Aorta (tissue), 5 donors: ENCODE measurements around the gene MMP2. TPM values are rescaled to one million over a fixed set of nuclear protein-coding genes. Genes with fewer than 3 reads are reported as not detected.

Experiments
- ATAC-seq: fragments of 200-7000 bp; cut with Tn5 transposase; one replicate; pipeline ENCODE4 v1.9.1; 2022; ENCODE audit warnings: moderate library complexity; ENCODE audit not compliant: low FRiP score
- DNase-seq, 2 donors: peaks; one replicate each; pipeline ENCODE4 v3.0.0-alpha.2; 2020
- H3K27ac ChIP-seq, 2 donors: one replicate each; pipeline ENCODE4 v1.5.1; 2013; ENCODE audit warnings: low read length in 2 of 2, mild to moderate bottlenecking in 2 of 2, moderate library complexity in 2 of 2, control low read depth in 1 of 2, inconsistent platforms in 1 of 2, low read depth in 1 of 2
- H3K27me3 ChIP-seq, 2 donors: one replicate each; pipeline ENCODE4 v1.6.1; 2013; ENCODE audit warnings: control low read depth in 1 of 2, low read length in 1 of 2, mild to moderate bottlenecking in 1 of 2, moderate library complexity in 1 of 2; ENCODE audit not compliant: insufficient read depth in 2 of 2, control insufficient read depth in 1 of 2
- H3K36me3 ChIP-seq, 2 donors: one replicate each; pipeline ENCODE4 v1.6.1; 2013; ENCODE audit warnings: control low read depth in 1 of 2, low read length in 1 of 2, mild to moderate bottlenecking in 1 of 2; ENCODE audit not compliant: insufficient read depth in 2 of 2, control insufficient read depth in 1 of 2
- H3K4me1 ChIP-seq, 2 donors: one replicate each; pipeline ENCODE4 v1.6.1; 2013; ENCODE audit warnings: low read length in 2 of 2, control low read depth in 1 of 2, mild to moderate bottlenecking in 1 of 2, moderate library complexity in 1 of 2; ENCODE audit not compliant: insufficient read depth in 2 of 2, control insufficient read depth in 1 of 2
- H3K4me3 ChIP-seq, 2 donors: one replicate each; pipeline ENCODE4 v1.5.1; 2013; ENCODE audit warnings: low read length in 2 of 2, control low read depth in 1 of 2, mild to moderate bottlenecking in 1 of 2
- H3K9me3 ChIP-seq: one replicate; pipeline ENCODE4 v1.6.1; 2013; ENCODE audit warnings: mild to moderate bottlenecking, low read length; ENCODE audit not compliant: control insufficient read depth
- WGBS, 2 donors: extraction: QIAGEN DNeasy Blood & Tissue Kit; methylation state at CpG; one replicate each; pipeline ENCODE4 v1.1.7; 2013; 5-methylcytosine and 5-hydroxymethylcytosine counted together
- intact Hi-C, 2 donors: fragments of 100-400 bp; cut with DNase I; formaldehyde crosslinking; loops; one replicate each; pipeline versions ENCODE4 v1.14.2 to v1.15.0; 2022
- polyA plus RNA-seq, 2 donors: library from polyadenylated mRNA; stranded (reverse); fragments of 200-250 nt; gene quantifications; one replicate each; pipeline ENCODE4 v1.2.3, GENCODE V29; 2013
- total RNA-seq, 2 donors: library from RNA; stranded (reverse); fragmentation: NEBNext Ultra II Directional; extraction: Animal tissue kit (Norgen Biotek cat#: 25700); gene quantifications; one replicate each; pipeline ENCODE4 v1.2.1, GENCODE V29; 2021
- donor health status: healthy with polysubstance abuse.
- donor health status: Bipolar disorder and iron deficiency.
- donor health status: DM: no; HTN: no; CAD: no.
- donor health status: DM: no; HTN: no; CAD: no.
- donor health status: DM: yes; HTN: yes; CAD: no.

The MMP2 gene
- total and polyA plus RNA-seq, 4 donors, result 33.2 to 731 (median 195) TPM

GRCh38 chr16:55508941-55509931, 30.2 kb downstream of the MMP2 start, which contains the start of gene LPCAT2:
LPCAT2 (plus strand) TSS chr16:55509072; CDS start chr16:55509182, 110 bp downstream.
- peak; percentile 94 for ATAC-seq
- WGBS, 2 donors, result 1% methylated on average over 59 to 61 of the region's 61 CpGs

DNA sequence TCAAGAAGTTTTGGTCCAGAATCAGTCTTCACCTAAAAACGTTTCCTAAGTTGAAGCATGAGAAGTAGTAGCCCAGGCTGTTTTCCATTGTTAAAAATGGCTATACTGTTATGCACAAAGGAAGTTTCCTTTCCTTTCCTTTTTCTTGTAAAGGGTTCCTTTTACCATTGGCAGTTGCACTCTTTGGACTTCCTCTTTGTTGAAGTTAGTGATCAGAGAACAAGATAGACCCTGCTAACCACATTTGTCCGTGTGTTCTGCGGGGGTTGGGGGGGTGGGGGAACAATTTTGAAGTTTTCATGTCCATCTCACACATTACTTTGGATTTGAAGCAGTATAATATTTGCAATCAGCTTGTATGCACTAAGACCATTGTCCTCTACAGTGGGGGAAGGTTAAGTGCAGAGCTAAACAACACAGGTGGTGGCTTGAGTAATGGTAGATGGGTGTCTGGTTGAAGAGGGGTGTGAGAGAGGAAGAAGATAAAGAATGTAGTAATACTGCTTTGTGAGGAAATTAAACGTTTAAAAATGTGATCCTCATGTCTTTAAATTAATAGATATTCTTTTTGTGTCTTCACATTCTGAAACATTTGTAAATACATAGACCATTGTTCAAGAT, 31.3 kb downstream of the MMP2 start:
- no peaks in the 10 kb centered on the region for H3K9me3 ChIP-seq
- no peaks in the 10 kb centered on the region for H3K4me1 ChIP-seq
- DNase-seq, result no peak
- H3K27me3 ChIP-seq, result no peaks in the 10 kb centered on the region
- intact Hi-C loops, result no loop called here
- H3K27ac ChIP-seq, result no peak overlapping the region
- no peak for ATAC-seq
- H3K4me3 ChIP-seq, result no peak overlapping the region
- peaks cover 0 to 3% of the 10 kb centered on the region in 2 donors for H3K36me3 ChIP-seq
- whole genome bisulfite sequencing, 2 donors, result 46 to 62% methylated on average over 4 of the region's 4 CpGs

More at GRCh38 chr16:55508941-55509931, 30.2 kb downstream of the MMP2 start, which contains the start of gene LPCAT2:
- Histone ChIP-seq H3K27me3 (no peaks in the 10 kb centered on the region), H3K9me3 (no peaks in the 10 kb centered on the region), H3K36me3 (peaks cover 0 to 4% of the 10 kb centered on the region in 2 donors), H3K4me1 (no peaks in the 10 kb centered on the region), H3K27ac (no peak within 1 kb of the TSS), H3K4me3 (peak within 1 kb of the TSS; percentile 57 to 76)
- intact Hi-C loops, result no loop called here
- peak; percentile 94 to 96 for DNase-seq

- H3K4me3 ChIP-seq, result no peak overlapping the region
- no peaks in the 10 kb centered on the region for H3K9me3 ChIP-seq
- WGBS, 2 donors, result 97 to 99% methylated on average over 1 of the region's 1 CpG
- no peaks in the 10 kb centered on the region for H3K4me1 ChIP-seq
- H3K36me3 ChIP-seq, result no peaks in the 10 kb centered on the region
- DNase-seq (no peak), ATAC-seq (no peak)
- no peaks in the 10 kb centered on the region for H3K27me3 ChIP-seq
- no peak overlapping the region for H3K27ac ChIP-seq
- intact Hi-C loops, result no loop called here
Observed at GRCh38 chr16:55512941-55513340, 33.9 kb downstream of the MMP2 start.

DNA sequence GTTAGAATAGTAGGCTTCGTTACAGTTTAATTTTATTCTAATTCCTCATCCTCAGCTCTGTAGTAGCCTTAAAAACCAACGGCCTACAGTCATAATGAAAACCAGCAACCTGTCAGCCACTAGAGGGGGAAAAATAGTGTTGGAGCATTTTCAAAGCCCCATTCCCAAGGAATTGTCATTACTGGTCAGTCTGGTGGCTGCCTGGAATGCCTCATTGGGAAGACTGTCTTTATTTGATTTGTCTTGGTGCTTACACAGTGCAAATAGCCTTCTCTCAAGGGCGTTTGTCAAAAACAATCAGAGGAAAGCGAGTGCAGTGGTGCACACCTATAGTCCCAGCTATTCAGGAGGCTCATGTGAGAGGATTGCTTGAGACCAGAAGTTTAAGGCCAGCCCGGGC, 34.6 kb downstream of the MMP2 start:
- WGBS, 2 donors, result 95 to 98% methylated on average over 5 of the region's 5 CpGs
- no peak for ATAC-seq
- intact Hi-C loops, result no loop called here
- Histone ChIP-seq H3K27me3 (no peaks in the 10 kb centered on the region), H3K27ac (no peak overlapping the region), H3K4me1 (no peaks in the 10 kb centered on the region), H3K9me3 (no peaks in the 10 kb centered on the region), H3K4me3 (no peak overlapping the region), H3K36me3 (no peaks in the 10 kb centered on the region)
- DNase-seq, result no peak

DNA sequence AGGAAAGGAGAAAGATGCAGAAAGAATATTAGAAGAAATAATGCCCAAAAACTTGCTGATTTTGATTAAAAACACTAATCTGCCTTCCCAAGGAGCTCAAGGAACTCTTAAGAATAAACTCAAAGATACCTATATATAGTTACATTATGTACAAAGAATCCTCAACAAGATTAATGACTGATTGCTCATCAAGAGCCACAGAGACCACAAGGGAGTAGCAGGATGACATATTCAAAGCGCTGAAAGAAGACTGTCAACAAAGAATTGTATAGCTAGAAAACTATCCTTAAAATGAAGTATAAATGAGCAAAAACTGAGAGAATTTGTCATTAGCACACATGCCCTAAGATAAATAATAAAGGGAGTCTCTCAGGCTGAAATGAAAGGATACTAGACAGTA, 36.1 kb downstream of the MMP2 start:
- intact Hi-C loops, result no loop called here
- WGBS, 2 donors, result 97 to 98% methylated on average over 1 of the region's 1 CpG
- Histone ChIP-seq H3K27me3 (no peaks in the 10 kb centered on the region), H3K4me3 (no peak overlapping the region), H3K36me3 (no peaks in the 10 kb centered on the region), H3K9me3 (no peaks in the 10 kb centered on the region), H3K27ac (no peak overlapping the region), H3K4me1 (no peaks in the 10 kb centered on the region)
- no peak for ATAC-seq
- DNase-seq, result no peak

DNA sequence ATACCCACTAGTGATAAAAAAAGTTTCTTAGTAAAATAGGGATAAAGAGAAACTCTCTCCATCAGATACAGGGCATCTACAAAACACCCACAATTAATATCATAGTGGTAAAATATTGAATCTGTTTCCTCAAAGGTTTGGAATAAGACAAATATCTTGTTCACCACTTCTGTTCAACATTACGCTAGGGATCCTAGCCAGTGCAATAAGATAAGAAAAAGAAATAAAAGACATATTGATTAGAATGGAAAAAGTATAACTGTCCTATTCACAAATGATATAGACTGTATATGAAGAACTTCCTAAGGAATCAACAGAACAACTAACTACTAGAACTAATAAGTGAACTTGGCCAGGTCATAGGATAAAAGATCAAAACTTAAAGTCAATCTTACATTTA, 42.8 kb downstream of the MMP2 start:
- no peak overlapping the region for H3K4me3 ChIP-seq
- ATAC-seq (no peak), DNase-seq (no peak)
- no peak overlapping the region for H3K27ac ChIP-seq
- intact Hi-C loops, result no loop called here
- WGBS, 2 donors, result 0 to 3% methylated on average over 1 of the region's 1 CpG
- no peaks in the 10 kb centered on the region for H3K36me3 ChIP-seq
- no peaks in the 10 kb centered on the region for H3K9me3 ChIP-seq
- no peaks in the 10 kb centered on the region for H3K4me1 ChIP-seq
- no peaks in the 10 kb centered on the region for H3K27me3 ChIP-seq

GRCh38 chr16:55526441-55526840, 47.4 kb downstream of the MMP2 start:
- Histone ChIP-seq H3K27me3 (no peaks in the 10 kb centered on the region), H3K27ac (no peak overlapping the region), H3K4me3 (no peak overlapping the region), H3K9me3 (no peaks in the 10 kb centered on the region), H3K4me1 (no peaks in the 10 kb centered on the region), H3K36me3 (no peaks in the 10 kb centered on the region)
- DNase-seq (no peak), ATAC-seq (no peak)
- WGBS, 2 donors, result 19 to 20% methylated on average over 2 of the region's 2 CpGs
- intact Hi-C loops, result loop anchor here in 1 of 2 donors (2.0 kb wide), 1 partner anchor 46 kb away; no protein-coding TSS in a partner anchor

- H3K4me3 ChIP-seq, result no peak overlapping the region
- intact Hi-C loops, result loop anchor here in 1 of 2 donors (2.0 kb wide), 1 partner anchor 45 kb away; no protein-coding TSS in a partner anchor
- H3K9me3 ChIP-seq, result no peaks in the 10 kb centered on the region
- no peaks in the 10 kb centered on the region for H3K4me1 ChIP-seq
- H3K36me3 ChIP-seq, result no peaks in the 10 kb centered on the region
- DNase-seq (no peak), ATAC-seq (no peak)
- no peak overlapping the region for H3K27ac ChIP-seq
- no peaks in the 10 kb centered on the region for H3K27me3 ChIP-seq
Observed at GRCh38 chr16:55527885-55528284, 48.9 kb downstream of the MMP2 start.
